H1 (cell line): Measurements from ENCODE around the gene PLEK. TPM values are rescaled to one million over a fixed set of nuclear protein-coding genes. Genes with fewer than 3 reads are reported as not detected.

Experiments used
- CTCF ChIA-PET: fragments of 300-600 bp; sonication (Branson Sonifier 250); formaldehyde crosslinking; loops from one replicate; lab custom pipeline; 2021; ENCODE audit not compliant: partially characterized antibody; lab: Charles Lee
- POLR2A ChIA-PET: fragments of 300-600 bp; sonication (Branson Sonifier 250); formaldehyde crosslinking; loops from one replicate; lab custom pipeline; 2021; ENCODE audit warnings: inconsistent platforms; ENCODE audit not compliant: partially characterized antibody; lab: Charles Lee
- DNase-seq, 2 experiments: peaks; one replicate each; pipeline versions ENCODE4 v3.0.0 to v3.0.0-alpha.2; 2010 to 2022; ENCODE audit warnings: low spot score in 2 of 2, low read depth in 1 of 2, mixed read lengths in 1 of 2
- FAIRE-seq: peaks from 2 replicates; lab custom pipeline; 2011; peaks lifted over from hg19 to GRCh38; lab: Jason Lieb, UNC
- H2AFZ ChIP-seq: 2 replicates; pipeline ENCODE4 v1.8.1; 2012; ENCODE audit warnings: low read length, inconsistent platforms
- H2AK5ac ChIP-seq: 2 replicates; pipeline ENCODE4 v1.6.1; 2013; ENCODE audit warnings: low read depth, low read length
- H2BK120ac ChIP-seq: replicated peaks from 2 replicates; pipeline ENCODE3; 2013; ENCODE audit warnings: low read depth, low read length, inconsistent platforms
- H2BK12ac ChIP-seq: 2 replicates; pipeline ENCODE4 v1.6.1; 2013; ENCODE audit warnings: low read depth, low read length
- H2BK15ac ChIP-seq: 2 replicates; pipeline ENCODE4 v1.6.1; 2013; ENCODE audit warnings: low read length
- H2BK20ac ChIP-seq: 2 replicates; pipeline ENCODE4 v1.6.1; 2013; ENCODE audit warnings: low read length
- H2BK5ac ChIP-seq: 2 replicates; pipeline ENCODE4 v1.6.1; 2013; ENCODE audit warnings: low read depth, low read length
- H3K14ac ChIP-seq: 2 replicates; pipeline ENCODE4 v1.6.1; 2013; ENCODE audit warnings: inconsistent platforms; ENCODE audit not compliant: insufficient read length
- H3K18ac ChIP-seq: 2 replicates; pipeline ENCODE4 v1.6.1; 2013; ENCODE audit warnings: low read length; ENCODE audit errors: extremely low read depth
- H3K23ac ChIP-seq: 2 replicates; pipeline ENCODE4 v1.6.1; 2013; ENCODE audit warnings: inconsistent platforms; ENCODE audit not compliant: insufficient read length
- H3K23me2 ChIP-seq: 2 replicates; pipeline ENCODE4 v1.6.1; 2013; ENCODE audit warnings: low read depth, low read length
- H3K27ac ChIP-seq: 2 replicates; pipeline ENCODE4 v1.6.1; 2011; ENCODE audit warnings: low read depth, low read length, inconsistent platforms
- H3K27me3 ChIP-seq, 4 experiments: replicated peaks in 1 of 4; 1 replicate in 1 of 4; 2 replicates in 3 of 4; pipeline versions ENCODE4 v1.6.1 to v1.8.1; 2011 to 2013; ENCODE audit warnings: low read length in 3 of 4, mild to moderate bottlenecking in 3 of 4, inconsistent platforms in 2 of 4, mixed read lengths in 2 of 4, moderate library complexity in 1 of 4; ENCODE audit not compliant: control insufficient read depth in 3 of 4, insufficient read depth in 3 of 4; ENCODE audit errors: extremely low read depth in 1 of 4
- H3K36me3 ChIP-seq, 4 experiments: 2 replicates each; pipeline versions ENCODE4 v1.6.1 to v1.8.1; 2011 to 2013; ENCODE audit warnings: mild to moderate bottlenecking in 4 of 4, low read length in 3 of 4, moderate library complexity in 2 of 4, control low read depth in 1 of 4, inconsistent platforms in 1 of 4; ENCODE audit not compliant: insufficient read depth in 4 of 4, control insufficient read depth in 2 of 4
- H3K4ac ChIP-seq: replicated peaks from 2 replicates; pipeline ENCODE3; 2013; ENCODE audit warnings: low read length, low read depth, mixed read lengths, inconsistent platforms; ENCODE audit not compliant: insufficient read length
- H3K4me1 ChIP-seq, 4 experiments: replicated peaks in 1 of 4; 1 replicate in 1 of 4; 2 replicates in 3 of 4; pipeline versions ENCODE4 v1.6.1 to v1.8.1; 2011 to 2013; ENCODE audit warnings: low read length in 3 of 4, inconsistent platforms in 2 of 4, mixed read lengths in 1 of 4; ENCODE audit not compliant: insufficient read depth in 4 of 4, control insufficient read depth in 3 of 4
- H3K4me2 ChIP-seq, 2 experiments: 2 replicates each; pipeline versions ENCODE4 v1.6.1 to v1.8.1; 2011 to 2013; ENCODE audit warnings: low read depth in 2 of 2, low read length in 2 of 2, control low read depth in 1 of 2, inconsistent platforms in 1 of 2, mild to moderate bottlenecking in 1 of 2; ENCODE audit not compliant: insufficient read depth in 1 of 2
- H3K4me3 ChIP-seq, 4 experiments: fragments of 200-600, 300-600 bp in 1 of 4; sonication (generic), shearing (Covaris generic), sonication (Bioruptor Twin) in 1 of 4; 2 replicates each; pipeline versions ENCODE4 v1.5.1 to v1.8.1; 2011 to 2016; ENCODE audit warnings: low read length in 4 of 4, low read depth in 3 of 4, control low read depth in 2 of 4, inconsistent platforms in 2 of 4, mild to moderate bottlenecking in 2 of 4, mixed read lengths in 1 of 4, moderate library complexity in 1 of 4; ENCODE audit not compliant: insufficient read depth in 2 of 4; ENCODE audit errors: extremely low read depth in 1 of 4
- H3K56ac ChIP-seq: replicated peaks from 2 replicates; pipeline ENCODE3; 2013; ENCODE audit warnings: low read depth, mild to moderate bottlenecking, mixed read lengths, low read length, inconsistent platforms; ENCODE audit not compliant: insufficient read length
- H3K79me1 ChIP-seq: 2 replicates; pipeline ENCODE4 v1.6.1; 2013; ENCODE audit warnings: low read depth, low read length, control low read depth
- H3K79me2 ChIP-seq, 2 experiments: 2 replicates each; pipeline versions ENCODE4 v1.6.1 to v1.8.1; 2012 to 2013; ENCODE audit warnings: low read length in 2 of 2, mild to moderate bottlenecking in 2 of 2, inconsistent platforms in 1 of 2; ENCODE audit not compliant: insufficient read depth in 2 of 2, control insufficient read depth in 1 of 2
- H3K9ac ChIP-seq, 4 experiments: replicated peaks in 1 of 4; 1 replicate in 1 of 4; 2 replicates in 3 of 4; pipeline versions ENCODE4 v1.6.1 to v1.8.1; 2011 to 2013; ENCODE audit warnings: low read depth in 3 of 4, low read length in 3 of 4, control low read depth in 2 of 4, mild to moderate bottlenecking in 2 of 4, moderate library complexity in 2 of 4, inconsistent platforms in 1 of 4; ENCODE audit errors: extremely low read depth in 1 of 4
- H3K9me3 ChIP-seq, 2 experiments: 2 replicates each; pipeline versions ENCODE4 v1.6.1 to v1.8.1; 2012 to 2013; ENCODE audit warnings: mild to moderate bottlenecking in 2 of 2, moderate library complexity in 2 of 2, control low read depth in 1 of 2, inconsistent platforms in 1 of 2, low read depth in 1 of 2, low read length in 1 of 2, mixed read lengths in 1 of 2; ENCODE audit not compliant: insufficient read depth in 2 of 2
- H4K20me1 ChIP-seq, 2 experiments: replicated peaks in 1 of 2; 2 replicates each; pipeline versions ENCODE3 to v1.8.1; 2011 to 2013; ENCODE audit warnings: inconsistent platforms in 2 of 2, low read length in 2 of 2, mild to moderate bottlenecking in 1 of 2; ENCODE audit not compliant: insufficient read depth in 2 of 2, control insufficient read depth in 1 of 2
- H4K5ac ChIP-seq: 2 replicates; pipeline ENCODE4 v1.6.1; 2013; ENCODE audit warnings: low read length, low read depth, mixed read lengths, inconsistent platforms; ENCODE audit not compliant: insufficient read length
- H4K8ac ChIP-seq: 2 replicates; pipeline ENCODE4 v1.8.0; 2013; ENCODE audit warnings: mild to moderate bottlenecking, moderate library complexity, low read length, inconsistent platforms; ENCODE audit not compliant: insufficient read depth; ENCODE audit errors: extremely low read depth
- H4K91ac ChIP-seq: replicated peaks from 2 replicates; pipeline ENCODE3; 2013; ENCODE audit warnings: low read length, mixed read lengths, inconsistent platforms; ENCODE audit not compliant: insufficient read length
- ATF2 ChIP-seq: IDR thresholded peaks from 2 replicates; pipeline ENCODE4 v1.6.1; 2012; ENCODE audit warnings: low read length, inconsistent platforms
- CBX8 ChIP-seq: fragments of 300-800, 300-1000 bp; sonication (generic); IDR thresholded peaks from 2 replicates; pipeline ENCODE4 v1.7.1; 2016; ENCODE audit warnings: low read depth, low read length, borderline replicate concordance
- HDAC6 ChIP-seq: IDR thresholded peaks from one replicate; pipeline ENCODE4 v1.7.1; 2012; ENCODE audit warnings: low read depth, mild to moderate bottlenecking, inconsistent platforms, low read length, moderate library complexity
- MAX ChIP-seq: IDR thresholded peaks from 2 replicates; pipeline ENCODE4 v1.6.1; 2012; ENCODE audit warnings: inconsistent platforms
- NANOG ChIP-seq: IDR thresholded peaks from 2 replicates; pipeline ENCODE4 v1.6.1; 2011; ENCODE audit warnings: low read length, low read depth, mild to moderate bottlenecking, inconsistent platforms; ENCODE audit not compliant: insufficient read depth, poor library complexity, severe bottlenecking
- POU5F1 ChIP-seq: IDR thresholded peaks from 2 replicates; pipeline ENCODE4 v1.6.1; 2011; ENCODE audit warnings: low read depth, mild to moderate bottlenecking, low read length, moderate library complexity
- RNF2 ChIP-seq: fragments of 200-900, 300-1000 bp; sonication (generic); IDR thresholded peaks from 2 replicates; pipeline ENCODE4 v1.7.1; 2016; ENCODE audit warnings: borderline replicate concordance, low read depth, mild to moderate bottlenecking, antibody characterized with exemption, low read length; ENCODE audit not compliant: poor library complexity, severe bottlenecking; ENCODE audit errors: missing control alignments
- RXRA ChIP-seq: IDR thresholded peaks from 2 replicates; pipeline ENCODE4 v1.6.1; 2011; ENCODE audit warnings: low read depth, mild to moderate bottlenecking, low read length, moderate library complexity; ENCODE audit not compliant: insufficient read depth
- SP1 ChIP-seq: IDR thresholded peaks from 2 replicates; pipeline ENCODE4 v1.6.1; 2011; ENCODE audit warnings: low read depth, low read length
- SRF ChIP-seq: IDR thresholded peaks from 2 replicates; pipeline ENCODE4 v1.6.1; 2011; ENCODE audit warnings: mild to moderate bottlenecking, low read depth, low read length, moderate library complexity
- TEAD4 ChIP-seq: IDR thresholded peaks from 2 replicates; pipeline ENCODE4 v1.6.1; 2012; ENCODE audit warnings: low read depth, low read length, inconsistent platforms, mixed read lengths
- YY1 ChIP-seq: IDR thresholded peaks from 2 replicates; pipeline ENCODE4 v1.6.1; 2011; ENCODE audit warnings: low read depth, mild to moderate bottlenecking, low read length
- WGBS, 2 experiments: shearing (Covaris generic) in 1 of 2; methylation state at CpG; one replicate each; pipeline versions ENCODE4 v1.1.6 to v1.1.7; 2013 to 2015; ENCODE audit warnings: low lambda C conversion rate in 2 of 2, mixed read lengths in 2 of 2, inconsistent platforms in 1 of 2, low coverage in 1 of 2, missing lambda C conversion rate in 1 of 2; ENCODE audit not compliant: insufficient replicate concordance in 2 of 2, insufficient coverage in 1 of 2, insufficient read length in 1 of 2; ENCODE audit errors: extremely low coverage in 1 of 2, missing lambda C conversion rate in 1 of 2; 5-methylcytosine and 5-hydroxymethylcytosine counted together
- polyA plus RNA-seq, 7 experiments: library from polyadenylated mRNA; depleted of rRNA in 3 of 7; stranded (reverse) in 5 of 7; unstranded in 2 of 7; fragments of >200 nt in 5 of 7; fragments of 200-250 nt in 2 of 7; gene quantifications; 1 replicate in 5 of 7; 2 replicates in 1 of 7; 4 replicates in 1 of 7; pipeline versions ENCODE4 v1.2.1 to v1.2.3, GENCODE V29; 2011 to 2013; ENCODE audit warnings: missing spikeins in 2 of 7, mixed read lengths in 2 of 7
- total RNA-seq: library from RNA; stranded (reverse); fragmentation: NEBNext Ultra II Directional; extraction: Animal tissue kit (Norgen Biotek cat#: 25700); gene quantifications from 2 replicates; pipeline ENCODE4 v1.2.1, GENCODE V29; 2021

Gene PLEK
- total and polyA plus RNA-seq, 2 of the 8 experiments (the other 6 are each of a cell fraction or from before 2014, with no cell fraction given), result not detected

- CTCF ChIA-PET, result interaction anchor here (1.3 to 7.7 kb wide), 4 partner anchors 17 to 121 kb away, joined by 4 to 51 read pairs (median 4); no protein-coding TSS in a partner anchor
- no peak for TF ChIP-seq RNF2
- no peak for TF ChIP-seq NANOG
- no peak for TF ChIP-seq YY1
- no peak for TF ChIP-seq RXRA
- TF ChIP-seq SRF, result no peak
- no peak for TF ChIP-seq HDAC6
- no peak for TF ChIP-seq CBX8
- no peak for TF ChIP-seq SP1
- no peak for TF ChIP-seq MAX
- no peak for TF ChIP-seq ATF2
- TF ChIP-seq TEAD4, result no peak
- TF ChIP-seq POU5F1, result no peak
Measured at GRCh38 chr2:68414876-68415275, 49.8 kb downstream of the PLEK start.

More at GRCh38 chr2:68414876-68415275, 49.8 kb downstream of the PLEK start:
- POLR2A ChIA-PET, result interaction anchor here (0.8 kb wide), 1 partner anchor 10 kb away, joined by 3 read pairs; no protein-coding TSS in a partner anchor
- H4K8ac ChIP-seq, result no peak overlapping the region
- DNase-seq, result no peak
- H2AK5ac ChIP-seq, result no peak overlapping the region
- peaks cover 6 to 12% (median 6%) of the 10 kb centered on the region in 4 experiments; a peak in 5 of 7 replicates for H3K4me1 ChIP-seq
- FAIRE-seq, result no peak
- no peaks in the 10 kb centered on the region for H3K9me3 ChIP-seq
- no peak overlapping the region for H2BK20ac ChIP-seq
- H4K91ac ChIP-seq, result no peak overlapping the region
- no peak overlapping the region for H3K27ac ChIP-seq
- H2AFZ ChIP-seq, result peak overlapping the region; percentile 9; the same call in 1 of the 2 replicates
- H3K56ac ChIP-seq, result no peak overlapping the region
- no peak overlapping the region for H3K23ac ChIP-seq
- no peak overlapping the region for H3K4ac ChIP-seq
- H3K18ac ChIP-seq, result no peak overlapping the region
- H3K23me2 ChIP-seq, result no peaks in the 10 kb centered on the region
- H2BK15ac ChIP-seq, result no peak overlapping the region
- no peaks in the 10 kb centered on the region for H3K27me3 ChIP-seq
- H2BK120ac ChIP-seq, result no peak overlapping the region
- no peaks in the 10 kb centered on the region for H3K79me1 ChIP-seq
- no peak overlapping the region for H3K4me3 ChIP-seq
- no peak overlapping the region for H2BK5ac ChIP-seq
- no peak overlapping the region for H4K5ac ChIP-seq
- no peak overlapping the region for H3K14ac ChIP-seq
- H2BK12ac ChIP-seq, result no peak overlapping the region
- no peaks in the 10 kb centered on the region for H4K20me1 ChIP-seq
- H3K4me2 ChIP-seq, result no peak overlapping the region
- H3K79me2 ChIP-seq, result no peaks in the 10 kb centered on the region
- 50% methylated on average over 3 of the region's 3 CpGs; no CpG with 5 or more reads in 1 of the 2 experiments for WGBS, 2 experiments
- no peaks in the 10 kb centered on the region for H3K36me3 ChIP-seq
- no peak overlapping the region for H3K9ac ChIP-seq
